ENCODE data around the gene PRDM16. TPM values are rescaled to one million over a fixed set of nuclear protein-coding genes. Genes with fewer than 3 reads are reported as not detected.

The PRDM16 gene
- total RNA-seq, 2 donors from 2014 or later, result 0.79 to 6.1 TPM

DNA sequence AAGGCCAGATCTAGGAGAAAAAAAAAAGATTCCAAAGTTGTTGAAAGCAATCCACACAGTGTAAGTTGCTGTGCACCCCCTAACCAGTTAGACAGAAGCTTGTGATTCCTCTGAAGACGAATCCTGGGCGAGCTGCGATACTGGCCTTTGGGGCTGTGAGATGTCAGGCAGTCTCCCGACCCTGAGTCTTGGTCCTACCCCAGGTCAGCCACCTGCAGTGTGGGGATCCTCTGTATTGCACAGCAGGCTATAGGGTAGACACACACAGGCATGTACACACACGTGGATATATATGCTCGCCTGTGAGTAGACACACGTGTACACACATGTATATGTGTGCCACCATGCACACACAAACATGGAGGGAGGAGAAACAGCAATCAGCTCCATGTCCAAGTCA lies 34.8 kb upstream of the PRDM16 start:
- H3K27me3 ChIP-seq, result no peaks in the 10 kb centered on the region
- H3K9ac ChIP-seq (ENCODE audit: low read depth in 2 of 2, low read length in 2 of 2), result no peak overlapping the region
- DNase-seq, result no peak

DNA sequence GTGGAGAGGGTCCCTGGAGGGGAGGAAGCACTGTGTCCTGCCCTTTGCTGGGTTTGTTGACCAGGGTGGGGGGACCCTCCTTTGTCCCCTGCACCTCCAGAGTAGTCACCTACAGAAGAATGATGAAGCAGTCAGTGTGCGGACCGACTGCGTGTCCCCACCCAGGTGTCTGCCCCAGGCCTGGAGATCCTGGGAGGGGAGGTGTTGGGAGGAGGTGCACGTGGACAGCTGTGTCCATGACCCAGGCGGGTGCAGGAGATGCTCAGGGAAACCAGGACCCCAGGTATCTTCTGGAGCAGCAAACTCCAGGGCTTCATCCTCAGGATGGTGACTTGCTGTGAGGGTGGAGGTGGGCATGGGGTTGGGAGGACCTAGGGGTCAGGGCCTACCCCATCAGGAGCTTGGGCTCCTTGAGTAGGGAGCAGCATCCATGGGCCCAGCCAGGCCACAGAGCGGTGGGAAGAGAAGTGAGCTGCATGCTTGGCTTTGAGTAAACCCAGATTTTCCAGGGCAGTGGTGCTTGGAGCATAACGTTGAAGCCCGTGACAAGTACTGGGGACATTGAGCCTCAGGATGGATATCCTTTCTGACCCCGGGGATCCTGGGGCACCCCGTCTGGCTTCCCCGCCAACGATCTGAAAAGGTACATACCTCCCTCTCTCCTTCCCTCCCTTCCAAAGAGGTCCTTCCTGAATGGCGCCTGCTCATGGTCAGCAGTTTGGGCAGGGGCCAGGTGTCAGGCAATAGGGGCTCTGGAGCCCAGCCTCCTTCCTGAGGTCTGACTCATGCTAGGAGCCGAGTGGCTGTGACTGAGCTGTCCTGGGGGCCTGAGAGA lies 34.1 kb upstream of the PRDM16 start:
- TF ChIP-seq CTCF (IDR thresholded peaks at IDR 0.05), result no peak
- Histone ChIP-seq H3K4me1 (no peaks in the 10 kb centered on the region), H3K9ac (ENCODE audit: low read depth in 2 of 2, low read length in 2 of 2) (no peak overlapping the region), H3K4me3 (no peak overlapping the region), H3K36me3 (no peaks in the 10 kb centered on the region), H3K9me3 (no peaks in the 10 kb centered on the region), H3K27me3 (no peaks in the 10 kb centered on the region), H3K27ac (no peak overlapping the region)
- intact Hi-C loops (cut with DNase I), result no loop called here
- no peak for DNase-seq

More for the DNA sequence above, 34.8 kb upstream of the PRDM16 start:
- Histone ChIP-seq H3K9me3 (no peaks in the 10 kb centered on the region), H3K4me3 (no peak overlapping the region), H3K27ac (no peak overlapping the region), H3K4me1 (no peaks in the 10 kb centered on the region), H3K36me3 (no peaks in the 10 kb centered on the region)
- intact Hi-C loops (cut with DNase I), result no loop called here
- TF ChIP-seq CTCF (IDR thresholded peaks at IDR 0.05), result no peak

GRCh38 chr1:3035563-3036446 lies 33.2 kb upstream of the PRDM16 start:
- Histone ChIP-seq H3K27ac (no peak overlapping the region), H3K9me3 (no peaks in the 10 kb centered on the region), H3K4me1 (no peaks in the 10 kb centered on the region), H3K4me3 (no peak overlapping the region), H3K27me3 (no peaks in the 10 kb centered on the region), H3K36me3 (no peaks in the 10 kb centered on the region), H3K9ac (ENCODE audit: low read depth in 2 of 2, low read length in 2 of 2) (no peak overlapping the region)
- no peak for DNase-seq
- intact Hi-C loops (cut with DNase I), result no loop called here
- no peak for TF ChIP-seq CTCF (IDR thresholded peaks at IDR 0.05)

GRCh38 chr1:3036447-3037280 lies 32.3 kb upstream of the PRDM16 start:
- Histone ChIP-seq H3K27me3 (no peaks in the 10 kb centered on the region), H3K9me3 (no peaks in the 10 kb centered on the region), H3K36me3 (no peaks in the 10 kb centered on the region), H3K9ac (ENCODE audit: low read depth in 2 of 2, low read length in 2 of 2) (no peak overlapping the region), H3K4me3 (no peak overlapping the region), H3K27ac (no peak overlapping the region), H3K4me1 (no peaks in the 10 kb centered on the region)
- TF ChIP-seq CTCF (IDR thresholded peaks at IDR 0.05), result no peak
- intact Hi-C loops (cut with DNase I), result no loop called here
- DNase-seq, result no peak

Data from colonic mucosa (tissue), 4 donors.